WTC11 (cell line): Measurements from ENCODE around the gene IL10RB. TPM values are rescaled to one million over a fixed set of nuclear protein-coding genes. Genes with fewer than 3 reads are reported as not detected.
A peak's percentile ranks its signal among the peaks of the same experiment; 100 is the strongest.

Source experiments
- ATAC-seq: fragments of 200-7000 bp; cut with Tn5 transposase; 2 replicates; pipeline ENCODE4 v1.10.0; 2021; ENCODE audit warnings: mild to moderate bottlenecking, moderate library complexity
- CTCF ChIA-PET: fragments of 300-600 bp; sonication (Branson Sonifier 250); formaldehyde crosslinking; loops from one replicate; lab custom pipeline; 2021; ENCODE audit warnings: antibody characterized with exemption; lab: Charles Lee
- POLR2A ChIA-PET: fragments of 350-600 bp; sonication (Branson Sonifier 250); formaldehyde crosslinking; loops from one replicate; lab custom pipeline; 2021; ENCODE audit warnings: antibody characterized with exemption; lab: Charles Lee
- DNase-seq: peaks from one replicate; pipeline ENCODE4 v3.0.0; 2021; ENCODE audit warnings: low spot score
- H3K27ac Mint-ChIP-seq: 2 replicates; pipeline ENCODE4 v1.8.0; 2021; ENCODE audit warnings: mixed read lengths
- H3K27me3 Mint-ChIP-seq: 2 replicates; pipeline ENCODE4 v1.8.0; 2021; ENCODE audit warnings: low read depth, mild to moderate bottlenecking, moderate library complexity, mixed read lengths
- H3K36me3 Mint-ChIP-seq: 2 replicates; pipeline ENCODE4 v1.8.0; 2021; ENCODE audit warnings: mixed read lengths
- H3K4me1 Mint-ChIP-seq: 2 replicates; pipeline ENCODE4 v1.8.0; 2022; ENCODE audit warnings: mixed read lengths
- H3K4me3 Mint-ChIP-seq: 2 replicates; pipeline ENCODE4 v1.8.0; 2021; ENCODE audit warnings: mild to moderate bottlenecking, moderate library complexity, mixed read lengths
- H3K9me3 Mint-ChIP-seq: 2 replicates; pipeline ENCODE4 v1.8.0; 2021; ENCODE audit warnings: mixed read lengths
- AFF4 ChIP-seq: sonication (generic); formaldehyde crosslinking; IDR thresholded peaks from 2 replicates; pipeline ENCODE4 v1.8.1; 2023; ENCODE audit warnings: mild to moderate bottlenecking, missing genetic modification reagents, borderline replicate concordance
- CDX4 ChIP-seq: fragments of 250-450 bp; sonication (Bioruptor Pico); IDR thresholded peaks from 2 replicates; pipeline ENCODE4 v1.9.0; 2021; ENCODE audit warnings: moderate library complexity, mild to moderate bottlenecking, inconsistent platforms, borderline replicate concordance
- FOXP1 ChIP-seq: sonication (generic); formaldehyde crosslinking; IDR thresholded peaks from 2 replicates; pipeline ENCODE4 v1.8.0; 2022; ENCODE audit warnings: missing genetic modification reagents, mild to moderate bottlenecking, moderate library complexity, borderline replicate concordance
- HMGA2 ChIP-seq: fragments of 250-450 bp; sonication (Bioruptor Pico); IDR thresholded peaks from 2 replicates; pipeline ENCODE4 v1.4.0; 2021; ENCODE audit warnings: mild to moderate bottlenecking, moderate library complexity
- IRF1 ChIP-seq: sonication (generic); formaldehyde crosslinking; IDR thresholded peaks from 2 replicates; pipeline ENCODE4 v1.8.0; 2023; ENCODE audit warnings: missing genetic modification reagents
- NFYB ChIP-seq: sonication (generic); formaldehyde crosslinking; conservative IDR thresholded peaks from 2 replicates; pipeline ENCODE4 v1.8.0; 2022; ENCODE audit warnings: low read depth, missing genetic modification reagents
- NR3C1 ChIP-seq: sonication (generic); formaldehyde crosslinking; conservative IDR thresholded peaks from 2 replicates; pipeline ENCODE4 v1.8.1; 2023; ENCODE audit warnings: low read depth, mild to moderate bottlenecking, missing genetic modification reagents
- PRRX2 ChIP-seq: fragments of 250-450 bp; sonication (Bioruptor Pico); IDR thresholded peaks from 2 replicates; pipeline ENCODE4 v1.8.0; 2021; ENCODE audit warnings: mild to moderate bottlenecking
- SOX15 ChIP-seq: fragments of 250-450 bp; sonication (Bioruptor Pico); IDR thresholded peaks from 2 replicates; pipeline ENCODE4 v1.9.0; 2021; ENCODE audit warnings: mild to moderate bottlenecking
- SP1 ChIP-seq: sonication (generic); formaldehyde crosslinking; conservative IDR thresholded peaks from 2 replicates; pipeline ENCODE4 v1.8.1; 2022; ENCODE audit warnings: missing genetic modification reagents
- TP53 ChIP-seq: sonication (generic); formaldehyde crosslinking; IDR thresholded peaks from 2 replicates; pipeline ENCODE4 v1.8.1; 2023; ENCODE audit warnings: mild to moderate bottlenecking, missing genetic modification reagents
- USF2 ChIP-seq: sonication (generic); formaldehyde crosslinking; IDR thresholded peaks from 2 replicates; pipeline ENCODE4 v1.8.1; 2023; ENCODE audit warnings: mild to moderate bottlenecking, missing genetic modification reagents, moderate library complexity
- ZNF232 ChIP-seq: sonication (generic); formaldehyde crosslinking; IDR thresholded peaks from 2 replicates; pipeline ENCODE4 v1.8.0; 2022; ENCODE audit warnings: mild to moderate bottlenecking, missing genetic modification reagents
- total RNA-seq: library from RNA; stranded (reverse); gene quantifications from 3 replicates; pipeline ENCODE4 v1.2.3, GENCODE V29; 2021
- TF ChIP-seq, protein P1 (sequence below): sonication (generic); formaldehyde crosslinking; IDR thresholded peaks from 2 replicates; pipeline ENCODE4 v1.8.1; 2022; ENCODE audit warnings: mild to moderate bottlenecking, missing genetic modification reagents, moderate library complexity, borderline replicate concordance
- TF ChIP-seq, protein P2 (sequence below): fragments of 250-450 bp; sonication (Bioruptor Pico); IDR thresholded peaks from 2 replicates; pipeline ENCODE4 v1.8.0; 2021; ENCODE audit warnings: mild to moderate bottlenecking

IL10RB gene
- total RNA-seq, 1 experiment from 2014 or later: 3.7 TPM

- TF ChIP-seq TP53 (CRISPR knock-in tag): no peak
- Mint-ChIP-seq H3K27ac (no peak overlapping the region), H3K9me3 (no peaks in the 10 kb centered on the region), H3K4me1 (peaks cover 31% of the 10 kb centered on the region), H3K36me3 (0 out of 2 replicates have a peak, but pooled peaks cover 4% of the 10 kb centered on the region), H3K27me3 (no peaks in the 10 kb centered on the region; the same call in 1 of the 2 replicates), H3K4me3 (peak overlapping the region; percentile 78)
- ATAC-seq (no peak), DNase-seq (no peak)
- CTCF ChIA-PET: interaction anchor here (1.4 to 2.9 kb wide), 4 partner anchors 37 to 178 kb away, joined by 3 to 21 read pairs (median 8); partner anchors contain the start of gene IFNAR2
- POLR2A ChIA-PET: interaction anchor here (0.6 to 2.2 kb wide), 3 partner anchors 24 to 94 kb away, joined by 3 to 10 read pairs (median 8); partner anchors contain the start of gene IFNAR1
Measured at GRCh38 chr21:33267250-33267649, 1.1 kb downstream of the IL10RB start.

GRCh38 chr21:33268393-33268736 lies 2.2 kb downstream of the IL10RB start:
- 0 out of 2 replicates have a peak, but pooled peaks cover 2% of the 10 kb centered on the region for H3K36me3 Mint-ChIP-seq
- ATAC-seq (no peak), DNase-seq (no peak)
- CTCF ChIA-PET: no interaction called here
- H3K4me3 Mint-ChIP-seq: no peak overlapping the region; the same call in 1 of the 2 replicates
- TF ChIP-seq NFYB (CRISPR knock-in tag) (no peak), SP1 (CRISPR knock-in tag) (no peak), IRF1 (no peak), HMGA2 (CRISPR knock-in tag) (no peak), SOX15 (CRISPR knock-in tag) (no peak), FOXP1 (no peak), ZNF232 (no peak), PRRX2 (CRISPR knock-in tag) (no peak)
- TF ChIP-seq, protein P1, sequence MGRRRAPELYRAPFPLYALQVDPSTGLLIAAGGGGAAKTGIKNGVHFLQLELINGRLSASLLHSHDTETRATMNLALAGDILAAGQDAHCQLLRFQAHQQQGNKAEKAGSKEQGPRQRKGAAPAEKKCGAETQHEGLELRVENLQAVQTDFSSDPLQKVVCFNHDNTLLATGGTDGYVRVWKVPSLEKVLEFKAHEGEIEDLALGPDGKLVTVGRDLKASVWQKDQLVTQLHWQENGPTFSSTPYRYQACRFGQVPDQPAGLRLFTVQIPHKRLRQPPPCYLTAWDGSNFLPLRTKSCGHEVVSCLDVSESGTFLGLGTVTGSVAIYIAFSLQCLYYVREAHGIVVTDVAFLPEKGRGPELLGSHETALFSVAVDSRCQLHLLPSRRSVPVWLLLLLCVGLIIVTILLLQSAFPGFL (CRISPR knock-in tag): no peak
- POLR2A ChIA-PET: no interaction called here
- no peaks in the 10 kb centered on the region for H3K9me3 Mint-ChIP-seq
- peaks cover 30% of the 10 kb centered on the region for H3K4me1 Mint-ChIP-seq
- no peak overlapping the region for H3K27ac Mint-ChIP-seq
- H3K27me3 Mint-ChIP-seq: no peaks in the 10 kb centered on the region; the same call in 1 of the 2 replicates

DNA sequence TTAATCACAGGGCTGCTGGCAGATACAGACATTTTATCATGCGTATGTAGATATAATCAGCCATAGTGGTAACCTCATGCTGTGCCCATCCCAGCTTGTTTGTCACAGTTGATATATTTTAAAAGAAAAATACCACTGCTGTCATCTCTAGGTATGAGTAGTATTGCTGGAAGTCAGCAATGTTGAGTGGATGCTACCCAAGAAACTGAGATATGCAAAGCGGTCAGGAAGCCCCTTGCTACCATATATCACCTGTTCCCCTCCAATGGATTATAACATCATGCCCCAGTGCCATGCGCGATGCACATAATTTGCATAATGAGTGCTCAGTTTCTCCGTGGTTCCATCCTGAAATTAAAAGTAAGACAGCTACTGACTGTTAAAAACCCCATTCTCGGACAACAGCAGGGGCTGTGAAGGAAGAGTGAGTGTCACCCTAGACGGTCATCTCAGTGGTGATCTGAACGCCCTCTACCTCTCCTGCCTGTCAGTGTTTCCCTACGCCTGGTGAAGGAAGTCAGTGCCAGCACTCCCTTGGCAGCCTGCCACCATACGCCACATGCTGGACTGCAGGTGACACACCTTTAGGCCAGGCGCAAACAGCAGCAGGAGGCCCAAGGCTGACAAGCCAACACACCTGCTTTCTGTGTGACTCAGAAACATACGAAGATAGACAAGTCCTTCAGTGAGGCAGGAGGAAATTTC lies 2.7 kb downstream of the IL10RB start:
- TF ChIP-seq, protein P1 (CRISPR knock-in tag): no peak
- TF ChIP-seq NR3C1 (no peak), CDX4 (no peak), ZNF232 (no peak)
- TF ChIP-seq, protein P2, sequence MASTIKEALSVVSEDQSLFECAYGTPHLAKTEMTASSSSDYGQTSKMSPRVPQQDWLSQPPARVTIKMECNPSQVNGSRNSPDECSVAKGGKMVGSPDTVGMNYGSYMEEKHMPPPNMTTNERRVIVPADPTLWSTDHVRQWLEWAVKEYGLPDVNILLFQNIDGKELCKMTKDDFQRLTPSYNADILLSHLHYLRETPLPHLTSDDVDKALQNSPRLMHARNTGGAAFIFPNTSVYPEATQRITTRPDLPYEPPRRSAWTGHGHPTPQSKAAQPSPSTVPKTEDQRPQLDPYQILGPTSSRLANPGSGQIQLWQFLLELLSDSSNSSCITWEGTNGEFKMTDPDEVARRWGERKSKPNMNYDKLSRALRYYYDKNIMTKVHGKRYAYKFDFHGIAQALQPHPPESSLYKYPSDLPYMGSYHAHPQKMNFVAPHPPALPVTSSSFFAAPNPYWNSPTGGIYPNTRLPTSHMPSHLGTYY: no peak
- TF ChIP-seq, all 79 proteins: peak for 0
- ChIA-PET POLR2A (no interaction called here), CTCF (no interaction called here)
- Mint-ChIP-seq H3K36me3 (no peaks in the 10 kb centered on the region), H3K4me3 (no peak overlapping the region), H3K9me3 (no peaks in the 10 kb centered on the region), H3K27me3 (no peaks in the 10 kb centered on the region; the same call in 1 of the 2 replicates), H3K27ac (no peak overlapping the region), H3K4me1 (peaks cover 26% of the 10 kb centered on the region)
- DNase-seq: no peak
- ATAC-seq: no peak

- POLR2A ChIA-PET: no interaction called here
- ATAC-seq: no peak
- Mint-ChIP-seq H3K4me1 (peaks cover 10% of the 10 kb centered on the region), H3K27me3 (no peaks in the 10 kb centered on the region), H3K4me3 (no peak overlapping the region), H3K9me3 (no peaks in the 10 kb centered on the region)
- DNase-seq: no peak
- TF ChIP-seq USF2 (CRISPR knock-in tag): no peak
- no peak for TF ChIP-seq AFF4 (CRISPR knock-in tag)
- TF ChIP-seq, all 79 proteins: peak for 0
- Mint-ChIP-seq H3K36me3 (no peaks in the 10 kb centered on the region), H3K27ac (no peak overlapping the region)
- CTCF ChIA-PET: no interaction called here
Measured at GRCh38 chr21:33270986-33271385, 4.8 kb downstream of the IL10RB start.
